Hippocampal formation (tissue), 2 donors: ENCODE measurements around the gene CACNB4.

Experiments used
- DNase-seq, 2 donors: peaks; one replicate each; lab custom pipeline; 2025; lab: John Stamatoyannopoulos, UW

Gene CACNB4

DNA sequence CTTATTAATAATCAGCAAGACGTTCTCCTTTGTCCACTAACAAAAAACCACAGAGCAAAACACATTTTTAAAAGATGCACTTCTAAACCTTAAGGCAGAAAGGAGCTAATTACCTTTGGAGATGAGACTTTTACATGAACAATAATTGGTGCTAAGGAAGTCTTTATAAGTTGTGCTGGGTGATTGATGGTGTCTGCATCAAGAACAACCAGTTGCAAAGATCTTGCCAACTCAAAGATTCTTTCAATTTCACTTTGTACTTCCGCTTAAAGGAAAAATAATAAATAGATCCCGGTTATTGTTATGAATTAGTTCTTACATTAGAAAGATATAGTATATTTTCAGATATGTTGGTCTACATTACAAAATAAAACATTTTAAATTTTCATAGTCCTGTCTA lies 243.7 kb downstream of the CACNB4 start:
- DNase-seq = no peak

DNA sequence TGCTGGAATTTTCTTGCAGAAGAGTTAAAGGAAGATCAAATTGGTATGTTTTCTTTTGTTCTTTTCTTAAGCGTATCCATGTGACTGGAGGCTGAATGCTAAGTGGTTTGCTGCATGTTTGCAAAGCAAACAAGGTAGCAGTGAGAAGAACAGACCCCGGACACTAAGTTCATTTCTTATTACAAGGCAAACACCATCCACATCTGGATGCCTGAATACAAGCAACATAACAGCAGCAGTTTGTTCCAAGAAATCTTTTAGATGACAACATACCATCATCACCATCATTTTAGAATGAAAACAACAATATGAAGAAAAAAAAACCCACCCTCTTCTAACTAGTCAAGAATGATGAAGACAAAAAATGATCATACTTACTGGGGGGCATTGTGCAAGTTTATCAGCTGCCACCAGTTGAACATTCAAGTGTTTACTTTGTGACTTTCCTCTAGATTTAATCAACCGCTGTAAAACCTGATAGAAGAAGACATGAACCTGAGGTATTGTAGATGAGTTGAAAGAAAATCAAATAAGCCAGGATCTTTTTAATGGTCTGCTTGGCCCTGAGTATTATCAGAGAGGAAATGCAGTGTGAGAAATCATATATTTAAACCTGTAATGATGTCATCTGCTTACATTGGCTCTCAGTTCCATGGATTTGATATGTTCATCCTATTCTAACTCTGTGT lies 245.6 kb downstream of the CACNB4 start:
- DNase-seq = no peak

DNA sequence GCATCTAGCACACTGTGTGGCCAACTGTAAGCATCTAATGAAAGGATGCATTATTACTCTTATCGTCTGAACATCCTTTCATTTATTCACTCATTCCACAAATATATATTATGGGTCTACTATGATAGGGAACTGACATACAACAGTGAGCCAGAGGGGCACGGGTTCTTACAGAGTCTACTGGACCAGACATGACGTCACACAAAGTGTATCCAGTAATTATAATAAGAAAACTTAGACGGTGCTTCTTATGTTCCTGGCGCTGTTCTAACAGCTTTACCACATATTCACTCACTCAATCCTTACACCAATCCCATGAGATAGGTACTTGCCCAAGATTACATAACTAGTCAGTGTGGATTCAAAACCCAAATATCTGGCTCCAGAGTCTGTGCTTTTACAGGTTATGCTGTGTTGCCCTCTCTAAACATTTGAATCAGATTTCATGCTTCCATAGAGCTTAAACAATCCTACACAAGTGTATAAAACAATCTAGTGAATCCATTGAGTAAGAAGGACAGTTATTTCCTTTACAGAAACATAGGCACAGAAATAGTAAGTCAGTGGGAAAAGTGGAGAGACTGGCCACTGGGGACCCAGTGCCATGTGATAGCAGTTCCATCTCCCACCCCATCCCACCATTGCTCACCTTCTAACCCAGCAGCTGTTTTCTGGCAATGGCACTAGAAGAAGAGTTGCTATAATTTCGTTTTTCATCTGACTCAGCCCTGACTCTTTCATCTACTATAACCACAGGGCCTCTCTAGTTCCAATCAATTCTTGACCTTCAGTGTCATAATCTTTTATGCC lies 246.4 kb downstream of the CACNB4 start:
- no peak for DNase-seq

DNA sequence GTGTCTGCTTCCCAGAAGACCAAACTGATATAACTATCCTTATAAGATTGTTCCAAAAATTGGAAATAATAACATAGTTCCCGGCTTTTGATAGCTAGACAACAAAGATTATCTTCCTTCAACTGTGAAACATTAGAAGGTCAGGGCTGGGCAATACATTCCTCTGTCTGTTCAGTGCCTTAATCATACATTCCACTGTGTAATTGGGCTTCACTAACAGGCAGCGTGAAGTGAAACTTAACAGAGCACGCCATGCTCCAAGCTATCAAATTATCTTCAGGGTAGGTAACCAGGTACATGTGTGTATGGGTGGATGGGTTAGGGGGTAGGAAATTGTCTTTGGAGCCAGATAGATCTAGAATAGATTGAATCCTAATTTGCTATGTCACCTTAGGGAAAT lies 247.1 kb downstream of the CACNB4 start:
- no peak for DNase-seq

DNA sequence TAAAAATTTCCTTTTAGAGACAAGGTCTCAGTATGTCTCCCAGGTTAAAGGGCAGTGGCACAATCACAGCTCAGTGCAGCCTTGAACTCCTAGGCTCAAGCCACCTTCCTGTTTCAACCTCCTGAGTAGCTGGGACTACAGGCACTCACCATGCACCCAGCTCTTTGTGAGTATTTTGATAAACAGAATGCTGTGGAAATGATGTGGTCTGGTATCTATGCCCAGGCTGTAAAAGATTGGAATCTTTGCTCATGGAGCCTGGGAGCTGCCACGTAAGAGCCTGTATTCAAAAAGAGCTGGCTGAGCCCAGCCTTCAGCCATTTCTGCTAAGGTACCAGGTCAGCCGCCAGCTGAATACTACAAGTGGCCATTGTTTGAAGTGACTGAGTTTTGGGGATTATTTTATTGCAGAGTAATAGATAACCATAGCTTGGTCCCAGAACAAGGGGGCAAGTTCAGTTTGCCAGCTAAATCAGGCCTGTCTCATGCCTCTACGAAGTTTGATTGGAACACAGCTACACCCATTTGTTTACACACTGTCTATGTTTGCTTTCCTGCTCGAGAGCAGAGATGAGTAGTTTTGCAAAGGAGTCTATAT lies 249.3 kb downstream of the CACNB4 start:
- DNase-seq = no peak

DNA sequence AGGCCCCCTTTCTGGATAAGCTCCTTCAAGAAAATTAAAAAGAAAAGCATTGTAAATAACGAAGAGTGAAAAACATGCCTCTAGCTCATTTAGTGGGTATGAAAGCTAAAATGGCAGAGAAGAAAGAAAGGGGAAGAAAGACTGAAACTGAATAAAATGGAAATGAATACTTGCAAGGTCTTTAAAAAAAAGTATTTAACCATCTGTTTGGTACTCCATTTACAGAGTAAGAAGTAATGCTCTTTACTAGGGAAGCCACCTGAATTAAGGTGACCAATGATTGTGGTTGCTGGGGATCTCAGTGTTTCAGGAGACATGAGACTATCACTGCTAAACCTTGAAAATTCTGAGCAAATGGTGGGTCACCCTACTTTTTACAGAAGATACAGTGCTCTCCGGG lies 253.0 kb downstream of the CACNB4 start:
- no peak for DNase-seq

DNA sequence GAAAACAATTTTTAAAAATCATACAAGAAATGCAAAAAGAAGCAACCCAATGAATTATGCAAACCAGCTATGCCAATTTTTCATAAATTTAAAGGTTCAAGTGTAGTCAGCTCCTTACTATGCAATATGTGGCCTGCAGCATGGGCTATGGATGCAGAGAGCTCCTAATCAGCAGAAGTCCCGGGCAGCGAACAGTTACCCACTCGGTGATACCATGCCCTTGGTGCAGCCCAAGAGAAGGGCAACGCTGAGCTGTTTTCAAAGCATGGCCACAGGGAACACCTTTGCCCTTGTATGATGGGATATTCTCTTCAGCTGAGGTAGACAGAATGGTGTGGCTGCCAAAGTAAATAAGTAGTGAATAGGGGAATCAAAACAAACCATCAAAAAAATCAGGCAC lies 253.4 kb downstream of the CACNB4 start:
- DNase-seq = no peak

DNA sequence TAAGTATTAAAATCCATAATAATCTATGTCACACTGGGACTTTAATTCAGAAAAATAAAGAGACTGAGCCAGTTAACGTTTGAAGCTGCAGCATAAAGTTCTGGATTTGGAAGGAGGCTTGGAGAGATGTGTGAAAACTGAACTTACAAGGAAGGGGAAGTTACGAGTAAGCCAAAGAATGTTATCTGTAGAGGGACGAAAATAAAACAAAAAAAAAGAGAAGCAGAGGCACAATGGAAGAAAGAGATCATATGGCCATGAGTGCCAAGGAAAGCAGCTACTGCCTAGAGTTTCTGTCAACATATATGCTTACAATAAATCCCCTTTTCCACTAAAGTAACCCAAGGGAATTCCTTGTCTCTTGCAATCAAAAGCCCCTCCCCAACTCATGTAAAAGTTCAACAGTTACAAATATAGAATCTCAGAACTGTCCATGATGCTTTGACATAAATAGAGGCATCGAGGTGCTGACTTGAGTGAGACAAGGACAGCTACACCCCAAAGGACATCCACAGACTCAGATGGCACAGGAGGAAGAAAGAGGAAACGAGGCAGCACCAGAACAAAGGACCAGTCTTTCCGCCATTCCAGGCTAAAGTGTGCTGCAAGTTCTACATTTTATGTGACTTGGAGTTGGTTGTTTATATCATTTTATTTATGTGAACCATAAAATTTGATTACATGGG lies 254.5 kb downstream of the CACNB4 start:
- DNase-seq = peak in 1 of 2 donors; percentile 33

DNA sequence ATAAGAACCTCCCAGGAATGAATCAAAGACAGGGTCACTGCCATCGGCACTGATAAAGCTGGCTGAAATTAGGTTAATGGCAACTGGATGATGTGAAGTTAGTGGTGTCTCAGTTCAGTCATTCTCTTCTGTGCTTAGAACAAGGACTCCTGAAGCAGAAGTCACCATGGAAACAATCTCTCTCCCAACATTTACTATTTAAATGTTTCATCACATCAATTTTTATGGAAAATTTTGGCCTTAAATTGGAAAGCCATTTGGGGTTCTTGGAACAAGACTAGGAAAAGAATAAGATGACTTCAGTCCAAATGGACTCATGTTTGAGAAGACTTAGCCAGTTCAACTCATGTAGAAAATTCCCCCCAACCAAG lies 255.2 kb downstream of the CACNB4 start:
- DNase-seq = no peak

DNA sequence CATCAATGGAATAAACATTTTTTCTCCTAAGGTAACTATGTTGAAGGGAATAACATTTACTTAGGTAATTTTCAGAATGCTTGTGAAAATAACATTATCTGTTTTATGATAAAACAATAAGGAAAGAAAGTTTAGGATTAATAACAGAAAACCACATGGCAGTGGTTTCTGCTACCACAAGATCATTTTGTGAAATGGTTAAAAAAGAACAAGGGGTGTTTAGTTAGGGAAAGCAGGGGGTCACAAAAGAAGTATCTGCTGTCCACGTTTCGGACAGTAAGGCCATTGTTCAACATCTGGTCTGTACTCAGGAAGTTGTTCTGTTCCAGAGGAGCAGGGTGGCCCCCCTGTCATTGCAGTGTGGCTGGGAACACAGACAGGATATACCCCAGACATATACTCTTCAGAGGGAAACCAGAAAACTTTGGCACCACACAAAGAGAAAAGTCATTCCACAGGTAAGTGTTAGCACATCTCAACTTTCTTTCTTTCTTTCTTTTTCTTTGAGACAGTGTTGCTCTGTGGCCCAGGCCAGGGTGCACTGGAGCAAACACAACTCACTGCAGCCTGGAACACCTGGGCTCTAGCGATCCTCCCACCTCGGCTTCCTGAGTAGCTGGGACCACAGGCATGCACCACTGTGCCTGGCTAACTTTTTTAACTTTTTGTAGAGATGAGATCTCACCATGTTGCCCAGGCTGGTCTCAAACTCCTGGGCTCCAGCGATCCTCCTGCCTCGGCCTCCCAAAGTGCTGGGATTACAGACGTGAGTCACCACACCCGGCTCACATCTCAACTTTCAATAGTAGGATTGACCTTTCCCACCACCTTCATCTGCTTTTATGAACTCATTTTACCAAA lies 255.8 kb downstream of the CACNB4 start:
- DNase-seq = no peak

DNA sequence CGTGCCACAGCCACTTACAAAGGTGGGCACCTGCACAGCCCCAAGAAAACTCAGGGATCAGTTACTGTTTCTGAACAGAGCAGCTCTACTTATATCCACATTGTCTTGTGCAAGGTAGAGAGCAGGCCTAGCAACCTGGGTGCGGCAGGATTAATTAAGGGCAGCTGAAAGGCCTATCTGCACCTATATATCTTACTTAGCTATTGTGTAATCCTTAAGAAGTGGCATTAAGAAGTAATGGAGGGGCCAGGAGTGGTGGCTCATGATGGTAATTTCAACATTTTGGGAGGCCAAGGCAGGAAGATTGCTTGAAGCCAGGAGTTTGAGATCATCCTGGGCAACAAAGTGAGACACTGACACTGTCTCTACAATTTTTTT lies 257.8 kb downstream of the CACNB4 start:
- no peak for DNase-seq

DNA sequence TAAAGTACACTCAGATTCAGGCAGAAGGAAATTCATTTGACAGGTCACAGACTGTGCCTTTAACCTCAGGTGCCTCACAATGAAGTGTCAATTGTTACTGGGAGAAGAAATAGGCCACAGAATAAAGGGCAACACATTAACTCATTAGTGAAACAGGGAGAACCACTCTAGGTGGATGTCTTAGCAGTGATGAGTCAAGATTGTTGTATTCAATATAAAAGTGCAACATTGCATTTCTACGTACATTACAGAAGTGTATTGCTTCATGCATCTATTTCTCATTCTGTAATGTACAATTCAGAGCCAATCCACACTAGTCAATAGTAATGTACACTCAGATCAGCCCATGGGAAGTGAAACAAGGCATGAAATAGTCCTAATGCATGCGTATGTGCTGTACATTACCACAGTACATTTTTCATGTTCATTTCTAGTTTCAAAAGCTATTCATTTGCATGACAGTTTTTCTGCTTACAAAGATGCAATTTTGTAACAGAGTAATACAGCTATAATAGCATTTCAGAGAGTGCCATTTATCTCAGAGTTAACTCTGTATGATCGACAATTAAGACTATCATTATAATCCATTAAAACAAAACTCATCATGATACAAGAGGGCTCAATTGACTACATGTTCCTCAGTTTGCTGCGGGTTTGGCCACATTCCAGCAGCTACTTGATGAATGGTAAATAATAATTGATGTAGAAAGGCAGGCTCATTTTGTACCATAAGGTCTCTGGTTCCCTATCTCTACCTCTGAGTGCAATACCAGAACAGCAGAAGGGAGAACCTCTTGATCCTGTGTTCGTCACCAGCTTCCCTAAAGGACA lies 258.4 kb downstream of the CACNB4 start:
- no peak for DNase-seq

DNA sequence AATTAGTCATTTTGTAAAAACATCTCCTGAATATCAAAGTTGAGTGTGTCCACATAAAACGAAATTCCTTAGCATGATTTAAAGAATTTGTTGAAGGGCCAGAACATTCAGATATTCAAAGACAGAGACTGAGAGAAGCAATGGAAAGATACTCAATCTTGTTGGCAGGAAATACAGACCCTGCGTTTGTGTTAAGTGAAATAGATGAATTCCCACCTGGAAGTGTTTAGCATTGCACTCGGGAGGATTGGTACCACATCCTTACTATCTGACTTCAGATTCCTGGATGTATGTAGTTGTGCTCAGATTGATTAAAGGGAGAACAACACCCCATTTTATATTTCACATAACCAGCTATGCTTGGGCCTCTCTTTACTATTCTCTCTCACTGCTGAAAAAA lies 260.9 kb downstream of the CACNB4 start:
- no peak for DNase-seq

DNA sequence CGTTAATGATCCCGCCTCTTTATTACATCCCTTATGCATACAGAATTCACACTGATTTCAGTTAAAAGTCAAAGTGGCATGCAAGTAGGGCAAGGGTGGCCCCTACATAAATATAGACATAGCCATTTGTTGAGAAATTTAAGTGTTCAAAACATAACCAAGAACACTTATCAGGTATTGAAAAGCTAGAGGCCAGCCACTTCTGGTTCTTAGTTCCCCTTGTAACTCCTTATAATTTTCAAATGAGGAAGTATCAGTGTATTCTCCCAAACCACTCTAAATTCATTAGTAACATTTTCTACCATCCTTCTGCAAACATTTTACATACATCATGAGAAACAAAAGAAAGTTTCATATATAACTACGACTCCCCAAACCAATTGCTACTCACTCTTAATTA lies 264.9 kb downstream of the CACNB4 start:
- no peak for DNase-seq

DNA sequence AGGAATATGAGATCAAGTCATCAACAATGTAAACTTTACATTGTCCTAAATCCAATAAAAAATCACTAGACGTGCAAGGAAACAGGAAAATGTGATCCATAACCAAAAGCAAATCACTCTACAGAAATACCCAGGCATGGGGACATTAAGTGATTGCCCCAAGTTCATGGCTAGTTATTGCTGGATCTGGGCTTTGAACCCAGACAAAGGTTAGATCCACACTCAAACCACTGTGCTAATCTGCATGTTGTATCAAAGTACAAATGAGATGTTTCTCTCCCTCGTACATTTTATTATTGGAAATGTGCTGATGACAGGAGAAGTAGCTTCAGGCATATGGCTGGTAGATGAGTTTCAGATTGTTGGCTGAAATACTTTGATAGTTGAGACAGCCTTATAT lies 267.9 kb downstream of the CACNB4 start:
- DNase-seq = no peak

DNA sequence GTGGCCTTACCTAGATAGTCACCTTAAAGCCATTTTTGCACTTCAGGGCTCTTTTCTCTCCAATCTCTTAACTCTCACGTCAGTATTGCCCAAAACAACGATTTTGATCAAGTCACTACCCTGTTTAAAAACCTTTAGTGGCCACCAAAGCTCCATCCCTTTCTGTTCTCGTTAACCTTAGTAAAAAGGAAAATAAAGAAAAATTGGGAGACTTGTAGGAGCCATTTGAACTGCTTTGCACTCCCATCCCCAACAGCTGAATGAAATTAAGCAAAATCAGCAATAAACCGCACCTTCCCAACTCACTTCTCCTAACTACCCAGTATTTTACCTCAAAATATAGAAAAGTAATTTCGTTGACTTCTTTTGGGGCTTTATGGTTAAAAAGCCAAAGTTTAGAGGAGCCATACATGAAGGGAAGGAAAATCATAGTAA lies 269.9 kb downstream of the CACNB4 start:
- no peak for DNase-seq

DNA sequence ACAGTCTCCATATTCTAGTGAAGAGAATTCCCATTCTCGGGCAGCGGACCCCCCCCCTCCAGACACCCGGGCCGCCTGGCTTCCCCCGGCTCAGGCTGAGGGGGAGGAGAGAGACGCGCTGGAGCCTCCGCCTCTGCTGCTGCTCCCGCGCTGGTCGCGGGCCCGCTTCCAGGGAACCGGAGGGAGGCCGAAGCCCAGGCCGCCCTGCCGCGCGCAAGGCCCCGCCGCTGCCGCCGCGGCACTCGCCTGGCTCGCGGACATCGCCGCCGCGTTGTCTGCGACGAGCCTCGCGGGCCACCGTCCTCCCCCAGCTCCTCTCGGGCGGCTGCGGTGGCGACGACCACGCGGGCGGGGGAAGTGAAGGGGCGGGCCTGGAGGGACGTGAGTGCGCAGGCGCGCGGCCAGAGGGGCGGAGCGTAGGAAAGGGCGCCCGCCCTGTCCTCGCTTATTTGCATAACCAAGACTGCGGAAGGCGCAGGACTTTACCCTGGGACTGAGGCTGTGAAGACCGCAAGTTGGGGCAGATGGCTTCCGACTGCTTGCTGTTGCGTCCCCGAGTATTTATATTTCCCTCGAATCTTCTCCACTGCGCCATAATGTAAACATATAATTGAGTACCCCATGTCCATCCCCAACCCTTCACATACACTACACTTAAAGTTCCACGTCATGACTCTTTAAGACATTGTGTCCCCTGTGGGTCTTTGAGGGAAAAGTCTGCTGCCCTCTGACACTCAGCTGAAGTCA lies 270.5 kb downstream of the CACNB4 start, which contains the start of gene ARL5A:
TSS of gene ARL5A (minus strand) at position 279 of the 747 bp plus-strand sequence. CDS start at position 34, 245 bp downstream.
- DNase-seq = peak; percentile 91 to 93

DNA sequence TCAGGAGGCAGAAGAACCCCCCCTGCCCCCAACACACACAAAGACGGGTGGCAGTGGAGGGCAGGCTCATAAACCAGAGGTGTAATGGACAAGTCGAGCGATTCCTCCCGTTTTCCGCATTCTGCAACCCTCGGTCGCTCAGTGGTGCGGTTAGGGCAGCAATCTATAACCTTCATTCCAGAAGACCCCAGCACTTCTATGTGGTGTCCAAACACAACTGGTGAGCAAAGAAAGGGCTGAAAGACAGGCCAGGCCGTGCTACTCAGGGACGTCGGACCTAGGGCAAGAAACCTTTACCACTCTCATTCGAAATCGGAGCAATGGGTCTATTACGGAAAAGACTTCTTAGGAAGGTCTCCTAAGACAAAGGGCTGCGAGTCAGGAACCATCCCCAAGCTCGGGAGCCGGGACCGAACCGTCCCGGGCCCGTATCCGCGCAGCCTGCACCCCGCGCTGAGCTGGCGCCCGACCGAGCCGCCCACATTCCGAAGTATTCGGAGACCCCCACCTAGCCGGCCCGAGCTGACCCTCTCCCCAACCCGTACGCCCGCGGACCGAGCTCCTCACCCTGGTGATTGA lies 271.2 kb downstream of the CACNB4 start:
- no peak for DNase-seq

DNA sequence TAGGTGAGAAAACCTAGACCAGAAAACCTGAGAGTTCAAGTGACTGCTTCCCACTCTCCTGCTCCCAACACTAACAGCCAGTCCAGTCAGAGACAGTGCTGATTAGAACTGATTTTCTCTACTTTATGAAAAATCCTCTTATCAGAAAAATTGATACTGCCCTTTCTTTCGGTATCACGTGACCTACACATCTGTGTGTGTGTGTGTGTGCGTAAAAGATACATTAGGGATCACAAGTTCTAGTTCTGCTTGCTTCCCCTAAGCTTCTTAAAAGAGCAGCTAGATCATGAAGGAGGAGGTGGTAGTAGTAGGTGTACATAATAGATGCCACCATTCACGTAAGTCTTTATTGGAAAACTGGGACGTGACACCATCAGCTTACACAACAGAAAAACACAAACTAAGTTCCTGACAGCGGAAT lies 272.1 kb downstream of the CACNB4 start:
- no peak for DNase-seq
